ENCODE measurements around the gene ZDHHC12.

The ZDHHC12 gene

DNA sequence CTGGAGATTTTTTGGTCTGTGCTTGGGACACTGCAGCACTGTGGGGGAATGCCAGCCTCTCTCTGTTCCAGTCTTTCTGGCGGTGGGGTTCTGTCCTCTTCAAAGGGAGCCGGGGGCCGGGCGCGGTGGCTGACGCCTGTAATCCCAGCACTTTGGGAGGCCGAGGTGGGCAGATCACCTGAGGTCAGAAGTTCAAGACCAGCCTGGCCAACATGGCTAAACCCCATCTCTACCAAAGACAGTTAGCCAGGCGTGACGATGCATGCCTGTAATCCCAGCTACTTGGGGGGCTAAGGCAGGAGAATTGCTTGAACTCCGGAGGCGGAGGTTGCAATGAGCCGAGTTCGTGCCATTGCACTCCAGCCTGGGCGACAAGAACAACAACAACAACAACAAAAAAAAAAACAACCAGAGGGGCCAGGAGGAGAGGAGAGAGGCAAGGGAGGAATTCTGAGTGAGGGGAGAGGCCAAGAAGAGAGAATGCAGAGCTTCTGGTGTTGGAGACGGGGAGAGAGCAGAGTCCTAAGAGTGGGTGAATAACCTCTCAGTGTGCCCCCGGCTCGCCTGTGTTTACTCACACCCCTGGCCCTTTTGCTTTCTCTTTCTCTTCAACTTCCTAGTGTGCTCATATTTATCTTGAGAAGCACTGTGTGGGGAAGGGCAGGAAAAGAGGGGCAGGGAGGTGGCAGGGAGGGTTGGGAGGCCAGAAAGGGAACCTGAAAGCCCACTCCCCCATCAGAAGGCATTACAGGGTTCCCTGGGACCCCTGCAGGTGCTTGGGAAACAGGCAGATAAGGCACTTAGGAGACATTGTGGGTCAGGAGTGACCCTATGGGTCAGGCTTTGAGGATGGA lies 38.1 kb downstream of the ZDHHC12 start:
- peak; percentile 36 to 59 (median 56) for DNase-seq

DNA sequence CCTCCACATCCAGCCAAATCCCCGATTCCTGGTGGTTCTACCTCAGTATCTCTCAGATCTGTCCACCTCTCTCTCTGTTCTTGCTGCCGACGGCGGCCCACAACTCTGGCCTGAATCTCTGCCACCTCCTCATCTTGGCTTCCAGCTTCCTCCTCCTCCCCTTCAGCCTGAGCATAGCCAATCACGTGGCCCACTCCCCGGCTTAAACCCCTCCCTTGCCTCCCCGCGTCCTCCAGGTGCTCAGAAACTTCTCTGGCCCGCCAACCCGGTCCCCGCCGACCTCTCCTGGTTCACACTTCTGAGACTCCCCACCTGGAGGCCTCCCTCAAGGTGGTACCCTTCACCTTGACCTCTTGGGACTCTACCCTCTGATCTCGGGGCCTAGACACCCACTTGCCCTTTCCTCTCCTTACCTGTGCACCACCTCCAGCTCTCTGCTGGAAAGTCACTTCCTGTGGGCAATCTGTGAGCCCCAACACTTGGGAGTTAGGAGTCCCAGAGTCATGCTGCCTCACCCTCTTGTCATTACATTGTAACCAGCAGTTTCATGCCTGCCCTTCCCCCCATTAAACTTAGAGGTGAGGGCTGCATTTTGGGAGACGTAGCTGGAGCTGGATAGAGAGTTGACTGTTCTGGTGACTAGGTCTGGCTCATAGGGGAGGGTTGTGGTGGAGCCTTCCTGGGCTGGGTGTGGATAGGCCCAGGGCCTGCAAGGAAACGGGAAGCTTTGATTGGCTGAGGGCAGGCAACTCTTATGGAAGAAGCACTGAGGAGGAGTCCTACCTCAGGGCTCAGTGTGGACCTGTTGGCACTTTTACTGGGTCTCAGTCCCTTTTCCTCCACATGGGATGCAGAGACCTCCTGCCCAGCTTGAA lies 39.4 kb downstream of the ZDHHC12 start:
- DNase-seq: peak; percentile 73 to 87 (median 84)

DNA sequence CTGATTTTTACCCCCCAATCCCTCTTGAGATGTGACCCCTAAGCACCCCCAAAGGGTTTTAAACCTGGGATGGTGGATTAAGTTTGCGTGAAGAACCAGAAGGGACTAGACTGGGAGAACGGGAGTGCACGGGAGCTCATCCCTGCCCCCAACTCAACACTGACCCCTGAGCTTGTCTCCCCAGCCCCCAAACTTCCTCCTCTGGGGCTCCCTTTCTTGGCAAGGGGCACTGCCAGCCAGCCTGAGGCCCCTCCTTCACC lies 39.9 kb downstream of the ZDHHC12 start:
- DNase-seq: no peak

DNA sequence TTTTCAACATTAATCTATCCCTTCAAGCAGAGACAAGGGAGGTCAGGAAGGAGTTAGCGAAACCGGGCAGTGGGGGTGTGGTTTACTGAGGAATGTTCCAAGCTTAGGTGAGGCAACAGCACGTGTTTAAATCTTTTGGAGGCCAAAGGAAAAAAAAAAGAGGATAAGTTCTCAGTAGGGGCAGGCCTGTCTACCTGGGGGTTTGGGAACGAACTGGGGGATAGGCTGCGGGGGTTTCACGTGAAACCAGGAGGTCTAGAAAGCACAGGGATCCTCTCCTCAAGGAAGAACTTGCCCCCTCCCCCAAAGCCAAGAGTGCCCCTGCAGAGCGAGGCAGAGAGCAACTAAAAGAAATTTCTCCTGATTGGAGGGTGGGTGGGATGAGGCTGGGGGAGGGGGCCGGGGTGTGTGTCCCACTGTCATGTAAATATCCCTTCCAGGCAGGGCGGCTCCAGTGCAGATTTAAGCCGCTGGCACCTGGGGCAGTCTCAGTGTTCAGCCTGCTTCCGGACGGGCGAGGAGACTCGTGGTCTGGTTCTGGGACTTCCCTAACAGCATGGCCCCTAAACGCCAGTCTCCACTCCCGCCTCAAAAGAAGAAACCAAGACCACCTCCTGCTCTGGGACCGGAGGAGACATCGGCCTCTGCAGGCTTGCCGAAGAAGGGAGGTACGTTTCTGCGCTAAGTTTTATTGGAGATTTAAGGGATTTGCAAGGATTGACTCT lies 40.4 kb downstream of the ZDHHC12 start:
- peak; percentile 58 to 81 (median 66) for DNase-seq

DNA sequence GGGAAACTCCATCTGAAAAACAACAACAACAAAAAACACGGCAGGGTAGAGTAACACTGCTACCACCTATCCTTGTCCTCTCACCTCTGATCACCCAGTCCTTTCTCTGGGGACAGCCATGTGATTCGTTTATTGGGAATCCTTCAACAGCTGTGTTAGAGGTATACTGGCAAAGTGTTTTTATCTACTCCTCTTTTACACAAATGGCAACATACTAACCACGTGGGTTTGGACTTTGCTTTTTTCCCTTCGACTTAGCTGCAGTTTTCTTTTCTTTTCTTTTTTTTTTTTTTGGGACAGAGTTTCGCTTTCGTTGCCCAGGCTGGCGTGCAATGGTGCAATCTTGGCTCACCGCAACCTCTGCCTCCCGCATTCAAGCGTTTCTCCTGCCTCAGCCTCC lies 46.1 kb downstream of the ZDHHC12 start:
- DNase-seq: no peak

DNA sequence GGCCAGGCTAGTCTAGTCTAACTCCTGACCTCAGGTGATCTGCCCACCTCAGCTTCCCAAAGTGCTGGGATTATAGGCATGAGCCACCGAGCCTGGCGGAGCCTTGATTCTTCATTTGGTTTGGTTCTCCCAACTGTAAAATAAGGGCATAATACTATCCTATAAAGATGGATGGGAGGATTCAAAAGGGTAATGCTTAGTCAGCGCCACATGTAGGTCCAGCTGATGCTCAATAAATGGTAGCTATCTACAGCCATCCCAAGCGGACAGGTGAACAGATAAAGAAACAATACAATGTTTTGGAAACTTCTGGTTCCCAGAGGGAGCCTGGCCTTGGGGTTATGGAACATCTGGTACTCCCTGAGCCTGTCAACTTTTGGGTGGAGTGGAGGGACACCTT lies 48.5 kb downstream of the ZDHHC12 start:
- DNase-seq: no peak

Data from suppressor macrophage (primary cell).